Ishikawa (cell line): ENCODE results near the gene PRKCD.

Source experiments
- CREB1 ChIP-seq: IDR thresholded peaks from 2 replicates; pipeline ENCODE4 v1.6.1; 2012; ENCODE audit warnings: low read depth
- MAX ChIP-seq: IDR thresholded peaks from 2 replicates; pipeline ENCODE4 v1.6.1; 2012
- TEAD4 ChIP-seq: IDR thresholded peaks from 2 replicates; pipeline ENCODE4 v1.6.1; 2012
- USF1 ChIP-seq: IDR thresholded peaks from 2 replicates; pipeline ENCODE4 v1.6.1; 2012
- YY1 ChIP-seq: IDR thresholded peaks from 2 replicates; pipeline ENCODE4 v1.6.1; 2012; ENCODE audit warnings: low read depth

GRCh38 chr3:53187430-53187829 is 26.4 kb downstream of the PRKCD start:
- TF ChIP-seq YY1 (no peak), USF1 (no peak), MAX (no peak), TEAD4 (no peak), CREB1 (no peak)
